Measurements from ENCODE around the gene CDK11A. TPM values are rescaled to one million over a fixed set of nuclear protein-coding genes. Genes with fewer than 3 reads are reported as not detected.

CDK11A gene
- total RNA-seq, 1 donor from 2014 or later = 35.6 TPM

DNA sequence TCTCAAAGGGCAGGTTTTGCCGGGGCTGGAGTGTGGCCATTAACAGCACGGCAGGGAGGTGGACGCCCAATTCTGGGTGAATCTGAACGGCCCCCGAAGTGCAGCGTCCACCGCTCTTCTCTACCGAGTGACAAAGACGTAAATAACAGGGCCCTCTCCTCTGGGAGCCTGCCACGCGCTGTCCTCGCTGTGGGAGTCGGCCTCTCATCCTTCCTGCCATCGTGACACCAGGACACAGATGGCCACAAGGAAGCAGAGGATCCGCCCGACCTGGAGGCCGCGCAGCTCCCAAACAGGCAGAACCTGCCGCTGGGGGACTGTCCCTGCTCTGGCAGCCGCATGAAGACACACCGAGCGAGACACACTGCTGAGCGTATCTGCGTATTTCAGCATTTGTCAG, 53.3 kb downstream of the CDK11A start:
- intact Hi-C loops (cut with DNase I) = no loop called here
- no peak overlapping the region for H3K27ac ChIP-seq
- TF ChIP-seq POLR2AphosphoS5 (IDR thresholded peaks at IDR 0.05; ENCODE audit: insufficient read depth in 1 of 2, low read depth in 1 of 2) = no peak
- TF ChIP-seq POLR2A (IDR thresholded peaks at IDR 0.05) = no peak
- TF ChIP-seq, protein P1, sequence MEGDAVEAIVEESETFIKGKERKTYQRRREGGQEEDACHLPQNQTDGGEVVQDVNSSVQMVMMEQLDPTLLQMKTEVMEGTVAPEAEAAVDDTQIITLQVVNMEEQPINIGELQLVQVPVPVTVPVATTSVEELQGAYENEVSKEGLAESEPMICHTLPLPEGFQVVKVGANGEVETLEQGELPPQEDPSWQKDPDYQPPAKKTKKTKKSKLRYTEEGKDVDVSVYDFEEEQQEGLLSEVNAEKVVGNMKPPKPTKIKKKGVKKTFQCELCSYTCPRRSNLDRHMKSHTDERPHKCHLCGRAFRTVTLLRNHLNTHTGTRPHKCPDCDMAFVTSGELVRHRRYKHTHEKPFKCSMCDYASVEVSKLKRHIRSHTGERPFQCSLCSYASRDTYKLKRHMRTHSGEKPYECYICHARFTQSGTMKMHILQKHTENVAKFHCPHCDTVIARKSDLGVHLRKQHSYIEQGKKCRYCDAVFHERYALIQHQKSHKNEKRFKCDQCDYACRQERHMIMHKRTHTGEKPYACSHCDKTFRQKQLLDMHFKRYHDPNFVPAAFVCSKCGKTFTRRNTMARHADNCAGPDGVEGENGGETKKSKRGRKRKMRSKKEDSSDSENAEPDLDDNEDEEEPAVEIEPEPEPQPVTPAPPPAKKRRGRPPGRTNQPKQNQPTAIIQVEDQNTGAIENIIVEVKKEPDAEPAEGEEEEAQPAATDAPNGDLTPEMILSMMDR (IDR thresholded peaks at IDR 0.05) = no peak
- H3K4me3 ChIP-seq = no peak overlapping the region
- no peaks in the 10 kb centered on the region for H3K9me3 ChIP-seq
- H3K36me3 ChIP-seq = peaks cover 0 to 74% of the 10 kb centered on the region in 2 donors
- no peak for DNase-seq (ENCODE audit: extremely low spot score in 2 of 2)
- H3K4me1 ChIP-seq = no peaks in the 10 kb centered on the region
- H3K27me3 ChIP-seq = no peaks in the 10 kb centered on the region

DNA sequence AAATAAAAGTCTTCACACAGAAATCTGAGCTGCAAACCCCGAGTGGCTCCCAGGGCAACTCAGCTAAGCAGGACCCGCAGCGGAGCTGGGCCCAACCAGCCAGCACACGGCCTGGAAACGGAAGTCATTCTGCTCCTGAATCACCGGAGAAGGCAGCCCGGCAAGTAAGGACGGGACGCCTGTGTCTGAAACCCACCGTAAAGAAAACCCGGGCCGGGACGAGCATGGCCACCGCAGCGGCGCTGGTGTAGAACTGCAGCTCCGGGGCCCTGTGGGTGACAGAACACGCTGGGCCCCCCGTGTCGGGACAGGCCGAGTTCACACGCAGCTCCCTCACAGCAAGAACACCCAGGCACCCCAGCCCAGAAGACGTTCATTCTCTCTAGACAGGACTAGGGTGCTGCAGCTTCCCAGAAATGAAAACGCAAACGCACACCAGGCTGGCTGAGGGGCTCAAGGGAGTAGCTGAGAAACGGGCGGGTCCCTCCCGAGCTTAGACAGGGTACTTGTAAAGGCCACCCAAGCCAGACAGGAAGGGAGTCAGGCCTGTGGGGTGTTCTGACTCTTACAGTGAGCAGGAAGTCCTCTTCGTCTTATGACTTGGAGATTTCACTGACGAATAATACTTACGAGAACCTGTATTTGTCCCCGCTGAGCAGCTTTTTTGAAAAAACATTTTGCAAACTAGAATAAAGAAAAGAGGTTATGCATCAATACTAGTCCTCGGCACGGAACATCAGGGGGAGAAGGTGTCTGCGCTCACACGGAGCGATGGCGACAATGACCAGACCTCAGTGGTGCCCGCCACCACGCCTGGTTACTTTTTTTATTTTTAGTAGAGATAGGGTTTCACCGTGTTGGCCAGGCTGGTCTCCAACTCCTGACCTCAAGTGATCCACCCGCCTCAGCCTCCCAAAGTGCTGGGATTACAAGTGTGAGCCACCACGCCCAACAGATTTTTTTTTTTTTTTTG, 54.4 kb downstream of the CDK11A start:
- no peak overlapping the region for H3K4me3 ChIP-seq
- intact Hi-C loops (cut with DNase I) = no loop called here
- no peak overlapping the region for H3K27ac ChIP-seq
- H3K4me1 ChIP-seq = no peaks in the 10 kb centered on the region
- H3K27me3 ChIP-seq = no peaks in the 10 kb centered on the region
- no peaks in the 10 kb centered on the region for H3K9me3 ChIP-seq
- DNase-seq (ENCODE audit: extremely low spot score in 2 of 2) = no peak
- TF ChIP-seq, protein P1 (IDR thresholded peaks at IDR 0.05) = no peak
- TF ChIP-seq POLR2AphosphoS5 (IDR thresholded peaks at IDR 0.05; ENCODE audit: insufficient read depth in 1 of 2, low read depth in 1 of 2) (no peak), POLR2A (IDR thresholded peaks at IDR 0.05) (no peak)
- H3K36me3 ChIP-seq = peaks cover 0 to 80% of the 10 kb centered on the region in 2 donors

DNA sequence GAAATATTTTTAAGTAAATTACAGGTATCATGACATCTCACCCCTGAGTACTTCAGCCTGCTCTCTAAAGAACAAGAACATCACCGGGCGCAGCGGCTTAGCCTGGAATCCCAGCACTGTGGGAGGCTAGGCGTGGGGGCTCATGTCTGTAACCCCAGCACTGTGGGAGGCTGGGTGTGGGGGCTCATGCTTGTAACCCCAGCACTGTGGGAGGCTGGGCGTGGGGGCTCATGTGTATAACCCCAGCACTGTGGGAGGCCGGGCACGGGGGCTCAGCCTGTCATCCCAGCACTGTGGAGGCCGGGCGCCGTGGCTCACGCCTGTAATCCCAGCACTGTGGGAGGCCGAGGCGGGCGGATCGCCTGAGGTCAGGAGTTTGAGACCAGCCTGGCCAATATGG, 57.6 kb downstream of the CDK11A start:
- peaks cover 9% of the 10 kb centered on the region for H3K4me1 ChIP-seq
- no peak overlapping the region for H3K27ac ChIP-seq
- intact Hi-C loops (cut with DNase I) = no loop called here
- TF ChIP-seq POLR2AphosphoS5 (IDR thresholded peaks at IDR 0.05; ENCODE audit: insufficient read depth in 1 of 2, low read depth in 1 of 2) (no peak), POLR2A (IDR thresholded peaks at IDR 0.05) (no peak)
- TF ChIP-seq, protein P1 (IDR thresholded peaks at IDR 0.05) = no peak
- peaks cover 0 to 63% of the 10 kb centered on the region in 2 donors for H3K36me3 ChIP-seq
- H3K4me3 ChIP-seq = no peak overlapping the region
- H3K9me3 ChIP-seq = no peaks in the 10 kb centered on the region
- H3K27me3 ChIP-seq = no peaks in the 10 kb centered on the region
- no peak for DNase-seq (ENCODE audit: extremely low spot score in 2 of 2)

DNA sequence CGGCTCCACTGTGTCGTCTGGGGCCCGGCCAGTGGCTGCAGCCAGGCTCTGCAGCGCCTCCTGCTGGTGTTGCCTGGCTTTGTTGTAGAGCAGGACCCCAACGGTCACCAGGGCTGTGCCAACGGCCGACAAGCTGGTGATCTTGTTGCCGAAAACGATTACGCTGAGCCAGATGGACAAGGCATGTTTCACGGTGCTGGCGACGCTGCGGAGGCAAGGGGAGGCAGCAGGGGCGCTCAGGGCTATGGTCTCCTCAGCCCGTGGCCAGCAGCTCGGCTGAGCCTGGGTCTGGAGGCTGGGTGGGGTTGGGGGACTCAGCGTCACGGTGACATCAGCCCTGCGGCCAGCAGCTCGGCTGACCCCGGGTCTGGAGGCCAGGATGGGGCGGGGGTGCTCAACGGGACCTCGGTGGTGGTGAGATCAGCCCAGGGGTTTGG, 58.3 kb downstream of the CDK11A start:
- H3K36me3 ChIP-seq = peaks cover 0 to 56% of the 10 kb centered on the region in 2 donors

More for the DNA sequence above, 58.3 kb downstream of the CDK11A start:
- intact Hi-C loops (cut with DNase I) = no loop called here
- H3K27ac ChIP-seq = no peak overlapping the region
- H3K4me1 ChIP-seq = peaks cover 9% of the 10 kb centered on the region
- TF ChIP-seq, protein P1 (IDR thresholded peaks at IDR 0.05) = no peak
- TF ChIP-seq POLR2A (IDR thresholded peaks at IDR 0.05) (no peak), POLR2AphosphoS5 (IDR thresholded peaks at IDR 0.05; ENCODE audit: insufficient read depth in 1 of 2, low read depth in 1 of 2) (no peak)
- H3K9me3 ChIP-seq = no peaks in the 10 kb centered on the region
- H3K4me3 ChIP-seq = no peak overlapping the region
- no peaks in the 10 kb centered on the region for H3K27me3 ChIP-seq
- no peak for DNase-seq (ENCODE audit: extremely low spot score in 2 of 2)

All from vagina (tissue), 2 donors.